ENCODE data around the gene C4orf50. TPM values are rescaled to one million over a fixed set of nuclear protein-coding genes. Genes with fewer than 3 reads are reported as not detected.

C4orf50 gene
- total and polyA plus RNA-seq, 7 donors, result under 0.01 to 0.83 (median 0.43) TPM; not detected in 1

DNA sequence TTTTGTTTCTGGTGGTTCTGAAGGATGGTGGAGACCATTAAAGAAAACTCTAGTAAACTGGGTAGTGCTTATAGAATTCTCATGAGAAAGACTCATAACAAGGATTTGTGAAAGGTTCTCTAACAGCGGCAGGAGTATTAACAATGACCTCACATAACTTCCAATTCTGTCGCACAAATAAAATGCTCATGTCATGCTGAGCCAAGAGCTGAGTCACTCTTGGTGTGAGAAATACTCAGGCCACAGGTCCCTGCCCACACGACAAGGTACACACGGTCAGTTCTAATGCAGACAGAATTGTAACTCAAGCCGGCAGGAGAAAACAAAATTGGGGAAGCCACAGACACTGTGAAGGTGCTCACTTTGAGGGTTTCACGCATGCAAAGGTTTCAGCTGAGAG is 34.4 kb upstream of the C4orf50 start:
- Histone ChIP-seq H3K9me3 (peaks cover 0 to 2% (median 1%) of the 10 kb centered on the region in 4 donors), H3K4me1 (no peaks in the 10 kb centered on the region), H3K27ac (no peak overlapping the region), H3K4me3 (no peak overlapping the region), H3K27me3 (no peaks in the 10 kb centered on the region), H3K36me3 (no peaks in the 10 kb centered on the region)
- WGBS, 2 donors, result 78 to 80% methylated on average over 6 of the region's 6 CpGs
- no peak for TF ChIP-seq POLR2A (IDR thresholded peaks at IDR 0.05)
- TF ChIP-seq EP300 (IDR thresholded peaks at IDR 0.05), result no peak
- TF ChIP-seq POLR2AphosphoS5 (IDR thresholded peaks at IDR 0.05), result no peak
- TF ChIP-seq, protein P1, sequence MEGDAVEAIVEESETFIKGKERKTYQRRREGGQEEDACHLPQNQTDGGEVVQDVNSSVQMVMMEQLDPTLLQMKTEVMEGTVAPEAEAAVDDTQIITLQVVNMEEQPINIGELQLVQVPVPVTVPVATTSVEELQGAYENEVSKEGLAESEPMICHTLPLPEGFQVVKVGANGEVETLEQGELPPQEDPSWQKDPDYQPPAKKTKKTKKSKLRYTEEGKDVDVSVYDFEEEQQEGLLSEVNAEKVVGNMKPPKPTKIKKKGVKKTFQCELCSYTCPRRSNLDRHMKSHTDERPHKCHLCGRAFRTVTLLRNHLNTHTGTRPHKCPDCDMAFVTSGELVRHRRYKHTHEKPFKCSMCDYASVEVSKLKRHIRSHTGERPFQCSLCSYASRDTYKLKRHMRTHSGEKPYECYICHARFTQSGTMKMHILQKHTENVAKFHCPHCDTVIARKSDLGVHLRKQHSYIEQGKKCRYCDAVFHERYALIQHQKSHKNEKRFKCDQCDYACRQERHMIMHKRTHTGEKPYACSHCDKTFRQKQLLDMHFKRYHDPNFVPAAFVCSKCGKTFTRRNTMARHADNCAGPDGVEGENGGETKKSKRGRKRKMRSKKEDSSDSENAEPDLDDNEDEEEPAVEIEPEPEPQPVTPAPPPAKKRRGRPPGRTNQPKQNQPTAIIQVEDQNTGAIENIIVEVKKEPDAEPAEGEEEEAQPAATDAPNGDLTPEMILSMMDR (IDR thresholded peaks at IDR 0.05), result no peak
- no peak for DNase-seq
- intact Hi-C loops (cut with DNase I), result no loop called here

DNA sequence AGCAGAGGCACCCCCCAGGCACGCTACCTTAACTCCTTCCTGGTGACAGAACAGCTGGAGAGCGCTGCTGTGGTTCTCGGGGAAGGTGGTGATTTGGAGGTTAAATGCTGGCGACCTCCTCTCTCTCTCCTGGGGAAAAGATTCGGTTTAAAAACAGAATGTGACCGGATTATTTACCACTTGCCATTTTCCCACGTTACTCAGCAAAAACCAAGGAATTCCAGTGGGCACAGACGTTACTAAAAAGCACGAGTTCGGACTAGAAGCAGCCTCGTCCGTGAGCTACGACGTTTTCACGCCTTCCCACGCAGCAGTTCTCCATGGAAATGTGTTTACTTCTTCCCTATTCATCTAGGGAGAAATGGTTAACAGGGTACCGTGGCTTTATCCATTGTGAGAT is 32.3 kb upstream of the C4orf50 start:
- H3K4me3 ChIP-seq, result no peak overlapping the region
- H3K9me3 ChIP-seq, result no peaks in the 10 kb centered on the region
- no peaks in the 10 kb centered on the region for H3K36me3 ChIP-seq
- peaks cover 0 to 5% (median 0%) of the 10 kb centered on the region in 3 donors for H3K27me3 ChIP-seq
- no peaks in the 10 kb centered on the region for H3K4me1 ChIP-seq
- intact Hi-C loops (cut with DNase I), result no loop called here
- no peak overlapping the region for H3K27ac ChIP-seq
- no peak for DNase-seq
- no peak for TF ChIP-seq POLR2A (IDR thresholded peaks at IDR 0.05)
- 65 to 70% methylated on average over 17 of the region's 17 CpGs for WGBS, 2 donors

DNA sequence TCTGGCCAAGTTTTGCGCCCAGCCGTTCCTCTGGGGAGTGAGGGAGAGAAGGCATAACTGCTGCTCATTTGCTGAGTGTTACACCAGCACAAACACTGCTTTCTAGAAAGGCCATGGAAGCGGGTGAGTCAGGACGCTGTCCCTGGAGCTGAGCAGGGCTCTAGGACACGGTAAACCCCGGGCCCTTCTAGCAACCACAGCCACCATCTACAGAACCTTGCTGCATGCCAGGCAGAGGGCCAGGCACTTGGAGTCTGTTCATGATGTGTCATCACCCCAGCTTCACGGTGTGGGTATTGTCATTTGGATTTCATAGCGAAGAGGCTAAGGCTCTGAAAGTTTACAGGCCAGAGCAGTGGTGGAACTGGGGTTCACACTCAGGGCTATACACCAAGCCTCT is 31.8 kb upstream of the C4orf50 start:
- intact Hi-C loops (cut with DNase I), result no loop called here
- no peak overlapping the region for H3K4me3 ChIP-seq
- no peaks in the 10 kb centered on the region for H3K4me1 ChIP-seq
- TF ChIP-seq POLR2AphosphoS5 (IDR thresholded peaks at IDR 0.05), result no peak
- no peak for TF ChIP-seq POLR2A (IDR thresholded peaks at IDR 0.05)
- TF ChIP-seq EP300 (IDR thresholded peaks at IDR 0.05), result no peak
- TF ChIP-seq, protein P1 (IDR thresholded peaks at IDR 0.05), result no peak
- peaks cover 0 to 8% (median 0%) of the 10 kb centered on the region in 3 donors for H3K27me3 ChIP-seq
- no peak for DNase-seq
- 86 to 87% methylated on average over 8 of the region's 8 CpGs for WGBS, 2 donors
- H3K36me3 ChIP-seq, result no peaks in the 10 kb centered on the region
- no peak overlapping the region for H3K27ac ChIP-seq
- H3K9me3 ChIP-seq, result no peaks in the 10 kb centered on the region

DNA sequence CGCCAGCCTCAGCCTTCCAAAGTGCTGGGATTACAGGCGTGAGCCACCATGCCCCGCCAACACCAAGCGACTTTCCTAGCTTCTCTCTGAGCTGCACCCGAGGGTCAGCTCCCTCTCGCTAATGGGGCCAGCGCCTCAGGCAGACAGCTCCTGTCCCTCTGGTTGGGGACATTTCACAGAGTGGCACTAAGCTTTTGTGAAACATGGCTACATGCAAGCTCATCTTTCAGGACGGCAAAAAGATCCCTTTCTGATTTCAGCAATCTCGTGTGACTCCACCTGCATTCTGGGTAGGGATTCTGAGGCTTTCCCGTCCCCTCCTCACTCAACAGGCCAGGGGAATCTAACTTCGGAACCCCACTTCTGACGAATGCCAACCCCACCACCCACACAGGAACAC is 31.0 kb upstream of the C4orf50 start:
- Histone ChIP-seq H3K4me1 (no peaks in the 10 kb centered on the region), H3K9me3 (no peaks in the 10 kb centered on the region), H3K36me3 (no peaks in the 10 kb centered on the region), H3K27ac (no peak overlapping the region), H3K4me3 (no peak overlapping the region), H3K27me3 (peaks cover 0 to 14% (median 5%) of the 10 kb centered on the region in 3 donors)
- TF ChIP-seq POLR2A (IDR thresholded peaks at IDR 0.05) (no peak), EP300 (IDR thresholded peaks at IDR 0.05) (no peak), POLR2AphosphoS5 (IDR thresholded peaks at IDR 0.05) (no peak)
- TF ChIP-seq, protein P1 (IDR thresholded peaks at IDR 0.05), result no peak
- DNase-seq, result no peak
- 90 to 92% methylated on average over 12 of the region's 12 CpGs for WGBS, 2 donors
- intact Hi-C loops (cut with DNase I), result no loop called here

DNA sequence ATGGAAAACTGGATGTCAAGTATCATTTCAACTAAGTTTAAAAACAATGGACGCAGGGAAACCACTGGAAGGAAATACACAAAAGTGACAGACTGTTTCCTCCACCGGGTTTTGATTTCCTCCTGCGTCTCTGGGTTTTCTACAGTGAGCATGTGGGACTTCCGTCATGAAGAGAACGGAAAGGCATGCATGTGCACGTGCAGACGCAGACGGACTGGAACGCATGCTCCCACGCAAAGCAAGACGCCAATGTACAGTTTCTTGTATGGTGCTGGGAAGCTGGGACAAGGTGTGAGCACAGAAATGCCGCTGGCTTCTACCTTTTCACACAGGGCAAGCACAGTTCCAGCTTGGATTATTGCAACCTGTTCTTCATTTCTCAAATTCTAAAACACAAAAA is 30.3 kb upstream of the C4orf50 start:
- DNase-seq, result no peak
- intact Hi-C loops (cut with DNase I), result no loop called here
- no peak overlapping the region for H3K4me3 ChIP-seq
- H3K9me3 ChIP-seq, result no peaks in the 10 kb centered on the region
- no peaks in the 10 kb centered on the region for H3K4me1 ChIP-seq
- TF ChIP-seq POLR2A (IDR thresholded peaks at IDR 0.05) (no peak), EP300 (IDR thresholded peaks at IDR 0.05) (no peak), POLR2AphosphoS5 (IDR thresholded peaks at IDR 0.05) (no peak)
- TF ChIP-seq, protein P1 (IDR thresholded peaks at IDR 0.05), result no peak
- H3K27me3 ChIP-seq, result peaks cover 0 to 18% (median 12%) of the 10 kb centered on the region in 3 donors
- no peak overlapping the region for H3K27ac ChIP-seq
- WGBS, 2 donors, result 54 to 82% methylated on average over 12 of the region's 12 CpGs
- H3K36me3 ChIP-seq, result no peaks in the 10 kb centered on the region

All from sigmoid colon (tissue), 7 donors.